Right atrium auricular region (tissue), 2 donors: ENCODE data around the gene ENO3. TPM values are rescaled to one million over a fixed set of nuclear protein-coding genes. Genes with fewer than 3 reads are reported as not detected.

Source experiments
- DNase-seq: peaks from one replicate; pipeline ENCODE4 v3.0.0-alpha.2; 2019; ENCODE audit warnings: low spot score
- H3K27ac ChIP-seq, 2 donors: fragments of 200-600 bp; sonication (generic); 1 replicate in 1 of 2; 2 replicates in 1 of 2; pipeline ENCODE4 v1.5.1; 2016 to 2019
- H3K27me3 ChIP-seq, 2 donors: fragments of 200-600 bp; sonication (generic); one replicate each; pipeline versions ENCODE4 v1.5.1 to v1.6.0; 2017 to 2019
- H3K36me3 ChIP-seq: fragments of 200-600 bp; sonication (generic); one replicate; pipeline ENCODE4 v1.5.1; 2016
- H3K4me1 ChIP-seq, 2 donors: fragments of 200-600 bp; sonication (generic); one replicate each; pipeline versions ENCODE4 v1.5.1 to v1.6.0; 2017 to 2019
- H3K4me3 ChIP-seq, 2 donors: fragments of 200-600 bp; sonication (generic); 1 replicate in 1 of 2; 2 replicates in 1 of 2; pipeline ENCODE4 v1.5.1; 2017 to 2019; ENCODE audit warnings: mild to moderate bottlenecking in 1 of 2, moderate library complexity in 1 of 2
- H3K9me3 ChIP-seq, 2 donors: fragments of 200-600 bp; sonication (generic); one replicate each; pipeline ENCODE4 v1.5.1; 2019
- total RNA-seq, 2 donors: library from RNA; depleted of rRNA; stranded (reverse); fragments of >200 nt; gene quantifications; one replicate each; pipeline ENCODE4 v1.1.0, GENCODE V29; 2016
- TF ChIP-seq, protein P1 (sequence below), 2 donors: fragments of 200-600 bp; sonication (generic); IDR thresholded peaks; one replicate each; pipeline ENCODE4 v1.5.1; 2019; ENCODE audit warnings: antibody characterized with exemption in 2 of 2

The ENO3 gene
- total RNA-seq, 2 donors from 2014 or later = 235 to 563 TPM

DNA sequence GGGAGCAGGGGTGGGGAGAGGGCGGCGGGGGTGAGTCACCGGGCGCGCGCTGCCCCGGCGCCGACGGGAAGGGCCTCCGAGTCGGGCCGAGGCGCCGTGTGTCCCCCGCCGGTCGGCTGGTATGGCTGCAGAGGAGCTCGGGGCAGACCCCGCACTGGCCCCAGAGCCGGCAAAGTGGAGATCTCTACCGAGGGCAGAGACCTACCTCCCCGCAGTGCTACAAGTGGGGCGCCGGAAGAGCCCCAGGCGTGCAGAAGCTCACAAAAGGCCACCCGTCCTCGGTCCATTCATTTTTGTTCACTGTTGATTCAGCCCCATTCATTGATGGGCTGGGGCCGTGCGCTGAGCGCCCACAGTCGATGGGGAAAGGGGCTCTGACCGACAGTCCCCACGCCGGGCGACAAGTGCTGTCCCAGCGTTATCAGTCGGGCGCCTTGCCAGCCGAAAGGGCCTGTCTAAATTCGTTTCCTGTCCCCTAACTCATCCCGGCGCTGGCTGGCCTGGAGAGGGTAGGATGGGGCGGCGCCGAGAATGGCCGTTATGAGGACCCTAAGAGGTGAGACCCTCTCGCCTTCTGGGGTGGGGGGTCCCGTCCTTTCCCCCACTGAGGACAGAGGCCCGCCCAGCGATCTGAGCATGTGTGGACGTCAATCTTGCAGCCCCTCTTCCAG is 709 bp upstream of the ENO3 start:
- Histone ChIP-seq H3K36me3 (peaks cover 9% of the 10 kb centered on the region), H3K4me1 (peaks cover 0 to 51% of the 10 kb centered on the region in 2 donors), H3K4me3 (peak overlapping the region; percentile 80 to 89), H3K27me3 (no peaks in the 10 kb centered on the region), H3K27ac (peak overlapping the region; percentile 98 to 100), H3K9me3 (no peaks in the 10 kb centered on the region)
- TF ChIP-seq, protein P1, sequence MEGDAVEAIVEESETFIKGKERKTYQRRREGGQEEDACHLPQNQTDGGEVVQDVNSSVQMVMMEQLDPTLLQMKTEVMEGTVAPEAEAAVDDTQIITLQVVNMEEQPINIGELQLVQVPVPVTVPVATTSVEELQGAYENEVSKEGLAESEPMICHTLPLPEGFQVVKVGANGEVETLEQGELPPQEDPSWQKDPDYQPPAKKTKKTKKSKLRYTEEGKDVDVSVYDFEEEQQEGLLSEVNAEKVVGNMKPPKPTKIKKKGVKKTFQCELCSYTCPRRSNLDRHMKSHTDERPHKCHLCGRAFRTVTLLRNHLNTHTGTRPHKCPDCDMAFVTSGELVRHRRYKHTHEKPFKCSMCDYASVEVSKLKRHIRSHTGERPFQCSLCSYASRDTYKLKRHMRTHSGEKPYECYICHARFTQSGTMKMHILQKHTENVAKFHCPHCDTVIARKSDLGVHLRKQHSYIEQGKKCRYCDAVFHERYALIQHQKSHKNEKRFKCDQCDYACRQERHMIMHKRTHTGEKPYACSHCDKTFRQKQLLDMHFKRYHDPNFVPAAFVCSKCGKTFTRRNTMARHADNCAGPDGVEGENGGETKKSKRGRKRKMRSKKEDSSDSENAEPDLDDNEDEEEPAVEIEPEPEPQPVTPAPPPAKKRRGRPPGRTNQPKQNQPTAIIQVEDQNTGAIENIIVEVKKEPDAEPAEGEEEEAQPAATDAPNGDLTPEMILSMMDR (IDR thresholded peaks at IDR 0.05) = peak in 1 of 2 donors; percentile 9
- no peak for DNase-seq

GRCh38 chr17:4951486-4951885 is 567 bp downstream of the ENO3 start:
- DNase-seq = no peak
- Histone ChIP-seq H3K4me1 (peaks cover 0 to 39% of the 10 kb centered on the region in 2 donors), H3K27me3 (no peaks in the 10 kb centered on the region), H3K36me3 (no peaks in the 10 kb centered on the region), H3K4me3 (peak overlapping the region; percentile 14 to 89), H3K27ac (peak overlapping the region; percentile 98 to 100), H3K9me3 (no peaks in the 10 kb centered on the region)
- TF ChIP-seq, protein P1 (IDR thresholded peaks at IDR 0.05) = no peak

DNA sequence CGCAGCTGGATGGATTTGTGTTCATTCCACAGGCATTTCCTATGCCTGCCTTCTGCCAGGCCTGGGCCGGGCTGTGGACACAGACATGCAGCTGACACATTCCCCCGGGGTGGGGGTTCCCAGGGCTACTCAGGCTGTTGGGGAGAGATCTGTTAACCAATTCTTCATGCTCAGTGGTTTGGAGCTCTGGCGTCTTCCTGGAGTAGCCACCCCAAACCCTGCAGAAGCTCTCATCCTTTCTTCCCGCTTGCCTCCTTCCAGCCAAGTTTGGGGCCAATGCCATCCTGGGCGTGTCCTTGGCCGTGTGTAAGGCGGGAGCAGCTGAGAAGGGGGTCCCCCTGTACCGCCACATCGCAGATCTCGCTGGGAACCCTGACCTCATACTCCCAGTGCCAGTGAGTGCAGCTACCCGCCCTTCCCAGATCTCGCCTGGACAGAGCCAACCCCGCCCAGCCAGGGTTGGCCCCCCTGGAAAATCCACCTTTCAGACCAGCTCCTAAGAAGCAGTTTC is 2.6 kb downstream of the ENO3 start:
- Histone ChIP-seq H3K9me3 (no peaks in the 10 kb centered on the region), H3K4me3 (no peak overlapping the region), H3K27ac (peak overlapping the region; percentile 5 to 100), H3K4me1 (peaks cover 0 to 27% of the 10 kb centered on the region in 2 donors), H3K27me3 (no peaks in the 10 kb centered on the region), H3K36me3 (peaks cover 13% of the 10 kb centered on the region)
- DNase-seq = no peak
- TF ChIP-seq, protein P1 (IDR thresholded peaks at IDR 0.05) = no peak

GRCh38 chr17:4955091-4955490 is 4.2 kb downstream of the ENO3 start:
- peaks cover 0 to 25% of the 10 kb centered on the region in 2 donors for H3K4me1 ChIP-seq
- no peak overlapping the region for H3K4me3 ChIP-seq
- H3K9me3 ChIP-seq = no peaks in the 10 kb centered on the region
- no peaks in the 10 kb centered on the region for H3K27me3 ChIP-seq
- H3K36me3 ChIP-seq = peaks cover 29% of the 10 kb centered on the region
- no peak for DNase-seq
- H3K27ac ChIP-seq = no peak overlapping the region
- TF ChIP-seq, protein P1 (IDR thresholded peaks at IDR 0.05) = no peak

DNA sequence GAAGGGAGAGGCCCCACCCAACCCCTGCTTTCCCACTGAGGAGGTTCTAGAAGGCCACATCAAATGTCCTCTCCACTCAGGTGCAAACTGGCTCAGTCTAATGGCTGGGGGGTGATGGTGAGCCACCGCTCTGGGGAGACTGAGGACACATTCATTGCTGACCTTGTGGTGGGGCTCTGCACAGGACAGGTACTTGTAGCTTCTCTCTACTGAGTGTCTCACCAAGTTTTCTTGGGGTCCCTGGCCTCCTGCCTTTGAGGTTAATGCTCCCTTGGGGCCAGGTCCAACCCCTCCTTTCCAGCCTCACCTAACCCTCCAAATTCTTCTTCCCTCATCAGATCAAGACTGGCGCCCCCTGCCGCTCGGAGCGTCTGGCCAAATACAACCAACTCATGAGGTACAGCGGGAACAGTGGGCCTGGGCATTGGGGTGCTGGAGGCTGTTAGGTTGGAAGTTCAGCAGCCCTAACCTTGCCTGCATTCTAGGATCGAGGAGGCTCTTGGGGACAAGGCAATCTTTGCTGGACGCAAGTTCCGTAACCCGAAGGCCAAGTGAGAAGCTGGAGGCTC is 5.7 kb downstream of the ENO3 start:
- TF ChIP-seq, protein P1 (IDR thresholded peaks at IDR 0.05) = peak in 1 of 2 donors; percentile 31
- H3K4me3 ChIP-seq = no peak overlapping the region
- no peaks in the 10 kb centered on the region for H3K27me3 ChIP-seq
- no peak overlapping the region for H3K27ac ChIP-seq
- no peaks in the 10 kb centered on the region for H3K9me3 ChIP-seq
- peaks cover 38% of the 10 kb centered on the region for H3K36me3 ChIP-seq
- H3K4me1 ChIP-seq = peaks cover 0 to 11% of the 10 kb centered on the region in 2 donors
- no peak for DNase-seq
